ENCODE results near the gene PTPRN2.

DNA sequence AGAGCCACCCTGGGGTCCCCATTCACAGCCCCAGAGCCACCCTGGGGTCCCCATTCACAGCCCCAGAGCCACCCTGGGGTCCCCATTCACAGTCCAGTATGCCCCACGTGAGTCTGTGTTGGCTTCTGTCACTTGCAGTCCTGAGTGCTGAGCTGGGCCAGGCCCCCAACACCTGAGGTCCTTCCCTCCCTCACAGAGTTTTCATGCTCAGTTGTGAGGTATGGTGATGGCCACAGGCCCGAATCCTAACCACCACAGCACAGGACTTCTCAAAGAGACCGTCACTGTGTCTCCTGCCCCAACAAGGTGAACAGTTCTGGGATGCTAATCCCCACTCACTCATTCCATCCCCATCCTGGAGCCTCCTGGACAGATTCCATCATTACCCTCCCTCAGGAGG lies 239.2 kb downstream of the PTPRN2 start:
- TF ChIP-seq ELF4 (IDR thresholded peaks at IDR 0.05) (no peak), FOXM1 (IDR thresholded peaks at IDR 0.05; ENCODE audit: borderline replicate concordance) (no peak), HDGF (IDR thresholded peaks at IDR 0.05; ENCODE audit: borderline replicate concordance) (no peak), FOXA1 (IDR thresholded peaks at IDR 0.05) (no peak), ZNF384 (IDR thresholded peaks at IDR 0.05) (no peak), SP1 (IDR thresholded peaks at IDR 0.05) (no peak), BHLHE40 (IDR thresholded peaks at IDR 0.05; ENCODE audit: borderline replicate concordance) (no peak), LEF1 (IDR thresholded peaks at IDR 0.05; ENCODE audit: borderline replicate concordance) (no peak), SUZ12 (IDR thresholded peaks at IDR 0.05) (no peak), NFRKB (IDR thresholded peaks at IDR 0.05) (no peak), ARNT (IDR thresholded peaks at IDR 0.05) (no peak), FOXK2 (IDR thresholded peaks at IDR 0.05) (no peak), CTBP1 (IDR thresholded peaks at IDR 0.05; ENCODE audit: borderline replicate concordance) (no peak)
- TF ChIP-seq, protein P1, sequence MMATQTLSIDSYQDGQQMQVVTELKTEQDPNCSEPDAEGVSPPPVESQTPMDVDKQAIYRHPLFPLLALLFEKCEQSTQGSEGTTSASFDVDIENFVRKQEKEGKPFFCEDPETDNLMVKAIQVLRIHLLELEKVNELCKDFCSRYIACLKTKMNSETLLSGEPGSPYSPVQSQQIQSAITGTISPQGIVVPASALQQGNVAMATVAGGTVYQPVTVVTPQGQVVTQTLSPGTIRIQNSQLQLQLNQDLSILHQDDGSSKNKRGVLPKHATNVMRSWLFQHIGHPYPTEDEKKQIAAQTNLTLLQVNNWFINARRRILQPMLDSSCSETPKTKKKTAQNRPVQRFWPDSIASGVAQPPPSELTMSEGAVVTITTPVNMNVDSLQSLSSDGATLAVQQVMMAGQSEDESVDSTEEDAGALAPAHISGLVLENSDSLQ (IDR thresholded peaks at IDR 0.05), result no peak
